Loucy (cell line): ENCODE data around the gene SLC39A13.

Experiments
- EZH2phosphoT487 ChIP-seq: fragments of 200-600 bp; IDR thresholded peaks from 2 replicates; pipeline ENCODE4 v1.6.1; 2018; ENCODE audit warnings: antibody characterized with exemption, mild to moderate bottlenecking, moderate library complexity, borderline replicate concordance
- TF ChIP-seq, protein P1 (sequence below): fragments of 200-600 bp; sonication (generic); conservative IDR thresholded peaks from 2 replicates; pipeline ENCODE4 v1.5.1; 2014; ENCODE audit warnings: mild to moderate bottlenecking, antibody characterized with exemption, low read length

DNA sequence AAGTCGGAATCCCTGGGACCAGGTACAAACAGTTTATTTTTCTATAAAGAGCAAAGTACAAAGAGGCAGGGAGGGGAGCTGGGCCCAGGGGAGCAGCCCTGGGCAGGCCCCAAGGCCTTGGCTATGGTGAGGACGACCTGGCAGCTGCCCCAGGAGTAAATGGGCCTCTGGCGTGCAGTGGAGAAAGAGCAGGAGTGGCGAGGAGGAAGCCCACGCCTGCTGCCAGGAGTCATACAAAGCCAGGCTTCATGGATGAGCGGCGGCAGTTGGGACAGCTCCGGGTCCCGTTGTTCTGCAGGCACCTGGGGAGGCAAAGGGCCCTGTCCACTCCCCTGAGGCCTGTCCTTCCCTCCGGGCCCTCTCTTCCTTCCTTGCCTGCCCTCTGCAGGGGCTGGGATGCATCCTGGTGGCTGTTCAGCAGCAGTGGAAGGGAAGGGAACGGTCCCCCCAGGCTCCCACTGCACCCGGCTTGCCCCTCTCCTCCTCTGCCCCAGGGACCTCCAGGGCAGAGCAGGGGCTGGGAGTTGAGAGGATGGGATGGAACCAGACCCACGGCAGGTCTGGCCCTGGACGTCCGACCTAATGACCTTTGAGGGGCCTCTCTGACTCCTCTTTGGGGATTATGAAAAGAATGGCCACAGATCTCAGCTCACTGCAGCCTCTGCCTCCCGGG is 29.5 kb downstream of the SLC39A13 start:
- TF ChIP-seq, protein P1, sequence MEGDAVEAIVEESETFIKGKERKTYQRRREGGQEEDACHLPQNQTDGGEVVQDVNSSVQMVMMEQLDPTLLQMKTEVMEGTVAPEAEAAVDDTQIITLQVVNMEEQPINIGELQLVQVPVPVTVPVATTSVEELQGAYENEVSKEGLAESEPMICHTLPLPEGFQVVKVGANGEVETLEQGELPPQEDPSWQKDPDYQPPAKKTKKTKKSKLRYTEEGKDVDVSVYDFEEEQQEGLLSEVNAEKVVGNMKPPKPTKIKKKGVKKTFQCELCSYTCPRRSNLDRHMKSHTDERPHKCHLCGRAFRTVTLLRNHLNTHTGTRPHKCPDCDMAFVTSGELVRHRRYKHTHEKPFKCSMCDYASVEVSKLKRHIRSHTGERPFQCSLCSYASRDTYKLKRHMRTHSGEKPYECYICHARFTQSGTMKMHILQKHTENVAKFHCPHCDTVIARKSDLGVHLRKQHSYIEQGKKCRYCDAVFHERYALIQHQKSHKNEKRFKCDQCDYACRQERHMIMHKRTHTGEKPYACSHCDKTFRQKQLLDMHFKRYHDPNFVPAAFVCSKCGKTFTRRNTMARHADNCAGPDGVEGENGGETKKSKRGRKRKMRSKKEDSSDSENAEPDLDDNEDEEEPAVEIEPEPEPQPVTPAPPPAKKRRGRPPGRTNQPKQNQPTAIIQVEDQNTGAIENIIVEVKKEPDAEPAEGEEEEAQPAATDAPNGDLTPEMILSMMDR = no peak
- TF ChIP-seq EZH2phosphoT487 = no peak
